Measurements from ENCODE around the gene CD22. TPM values are rescaled to one million over a fixed set of nuclear protein-coding genes. Genes with fewer than 3 reads are reported as not detected.

Gene CD22
- total RNA-seq, 1 experiment from 2014 or later, result not detected

DNA sequence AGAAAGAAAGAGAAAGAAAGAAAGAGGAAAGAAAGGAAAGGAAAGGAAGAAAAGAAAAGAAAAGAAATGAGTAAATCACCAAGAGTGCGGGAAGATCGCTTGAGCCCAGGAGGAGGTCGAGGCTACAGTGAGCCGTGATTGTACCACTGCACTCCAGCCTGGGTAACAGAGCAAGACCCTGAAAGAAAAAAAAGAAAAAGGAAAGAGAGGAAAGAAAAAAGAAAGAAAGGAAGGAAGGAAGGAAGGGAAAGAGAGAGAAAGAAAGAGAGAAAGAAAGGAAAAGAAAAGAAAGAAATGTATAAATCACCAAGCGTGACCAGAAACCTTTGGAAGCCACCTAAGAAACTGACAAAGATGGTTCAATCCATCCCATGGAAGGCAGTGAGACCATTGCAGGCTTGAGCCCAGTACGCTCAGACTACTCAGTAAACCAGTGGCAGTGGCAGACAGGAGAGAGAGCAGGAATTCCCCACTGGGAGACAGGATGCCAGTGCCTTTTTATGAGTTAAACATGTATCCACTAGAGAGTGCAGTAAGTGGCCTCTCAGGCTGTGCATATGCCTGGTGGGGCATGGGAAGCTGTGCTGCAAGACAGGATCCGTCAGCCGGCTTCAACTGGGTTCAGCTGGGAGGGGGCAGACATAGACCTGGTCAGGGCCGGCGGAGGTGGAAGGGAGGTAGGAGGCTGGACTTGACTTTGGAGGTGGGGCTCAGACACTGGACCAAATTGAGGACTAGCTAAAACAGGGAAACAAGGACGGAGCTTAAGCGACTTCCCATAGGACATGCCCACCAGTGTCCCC is 46.7 kb downstream of the CD22 start:
- Histone ChIP-seq H2BK5ac (ENCODE audit: insufficient read length, low read length) (no peak overlapping the region), H3K4me2 (ENCODE audit: insufficient read depth, insufficient read length, low read length) (no peak overlapping the region), H3K79me1 (ENCODE audit: insufficient read depth, low read depth, low read length, poor library complexity, severe bottlenecking) (no peaks in the 10 kb centered on the region), H4K8ac (replicated peaks; ENCODE audit: insufficient read length, low read depth, low read length) (no peak overlapping the region), H4K91ac (ENCODE audit: insufficient read length, low read depth, low read length) (no peak overlapping the region), H3K4ac (ENCODE audit: low read depth, low read length) (no peak overlapping the region), H3K14ac (ENCODE audit: insufficient read depth, low read length) (no peak overlapping the region; the same call in 1 of the 2 replicates), H3K23ac (ENCODE audit: insufficient read length, low read depth, low read length) (no peak overlapping the region), H3K27ac (ENCODE audit: insufficient read length, low read depth, low read length) (no peak overlapping the region), H3K4me1 (ENCODE audit: insufficient read depth, low read length) (0 out of 2 replicates have a peak, but pooled peaks cover 2% of the 10 kb centered on the region), H3T11ph (ENCODE audit: low read length) (no peak overlapping the region), H4K20me1 (ENCODE audit: control insufficient read depth, insufficient read depth, insufficient read length) (no peaks in the 10 kb centered on the region), H3K79me2 (ENCODE audit: insufficient read depth, low read length) (no peaks in the 10 kb centered on the region), H3K56ac (ENCODE audit: insufficient read length, low read depth, low read length) (no peak overlapping the region), H3K9ac (ENCODE audit: extremely low read depth, insufficient read length, low read length) (no peak overlapping the region), H2AFZ (ENCODE audit: low read length) (no peak overlapping the region), H4K5ac (ENCODE audit: insufficient read length, low read depth, low read length) (no peak overlapping the region), H3K9me3 (ENCODE audit: control insufficient read depth, low read depth, low read length) (no peaks in the 10 kb centered on the region), H2BK15ac (ENCODE audit: low read depth, low read length) (no peak overlapping the region), H2BK120ac (ENCODE audit: low read depth, low read length, poor library complexity, severe bottlenecking) (no peak overlapping the region), H3K27me3 (ENCODE audit: insufficient read depth, low read length) (no peaks in the 10 kb centered on the region), H3K18ac (ENCODE audit: insufficient read length, low read depth, low read length) (no peak overlapping the region), H3K23me2 (ENCODE audit: insufficient read length, low read depth, low read length, poor library complexity, severe bottlenecking) (no peaks in the 10 kb centered on the region), H2BK12ac (ENCODE audit: insufficient read length, low read depth, low read length) (no peak overlapping the region), H2BK20ac (ENCODE audit: low read depth, low read length, poor library complexity, severe bottlenecking) (no peak overlapping the region), H2AK5ac (ENCODE audit: insufficient read length, low read length) (no peak overlapping the region)
- no CpG with 5 or more reads among the region's 12 CpGs for WGBS (ENCODE audit: extremely low coverage, insufficient read length, low lambda C conversion rate)
- TF ChIP-seq, protein P1, sequence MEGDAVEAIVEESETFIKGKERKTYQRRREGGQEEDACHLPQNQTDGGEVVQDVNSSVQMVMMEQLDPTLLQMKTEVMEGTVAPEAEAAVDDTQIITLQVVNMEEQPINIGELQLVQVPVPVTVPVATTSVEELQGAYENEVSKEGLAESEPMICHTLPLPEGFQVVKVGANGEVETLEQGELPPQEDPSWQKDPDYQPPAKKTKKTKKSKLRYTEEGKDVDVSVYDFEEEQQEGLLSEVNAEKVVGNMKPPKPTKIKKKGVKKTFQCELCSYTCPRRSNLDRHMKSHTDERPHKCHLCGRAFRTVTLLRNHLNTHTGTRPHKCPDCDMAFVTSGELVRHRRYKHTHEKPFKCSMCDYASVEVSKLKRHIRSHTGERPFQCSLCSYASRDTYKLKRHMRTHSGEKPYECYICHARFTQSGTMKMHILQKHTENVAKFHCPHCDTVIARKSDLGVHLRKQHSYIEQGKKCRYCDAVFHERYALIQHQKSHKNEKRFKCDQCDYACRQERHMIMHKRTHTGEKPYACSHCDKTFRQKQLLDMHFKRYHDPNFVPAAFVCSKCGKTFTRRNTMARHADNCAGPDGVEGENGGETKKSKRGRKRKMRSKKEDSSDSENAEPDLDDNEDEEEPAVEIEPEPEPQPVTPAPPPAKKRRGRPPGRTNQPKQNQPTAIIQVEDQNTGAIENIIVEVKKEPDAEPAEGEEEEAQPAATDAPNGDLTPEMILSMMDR (conservative IDR thresholded peaks at IDR 0.05), result no peak
- peaks cover 13 to 15% of the 10 kb centered on the region in 2 experiments for H3K9me3 Mint-ChIP-seq
- H3K36me3 Mint-ChIP-seq (ENCODE audit: insufficient read depth in 1 of 3, low read depth in 3 of 3), result no peaks in the 10 kb centered on the region; a peak in 1 of 7 replicates
- H3K27me3 Mint-ChIP-seq (ENCODE audit: low read depth), result peaks cover 30% of the 10 kb centered on the region
- peaks cover 17 to 19% of the 10 kb centered on the region in 2 experiments for H3K4me1 Mint-ChIP-seq
- DNase-seq, result no peak
- peak overlapping the region in 1 of 2 experiments; percentile 22; a peak in 2 of 5 replicates for H3K4me3 Mint-ChIP-seq
- peak overlapping the region in 1 of 3 experiments; percentile 82; a peak in 2 of 7 replicates for H3K27ac Mint-ChIP-seq

Measured in H9 (cell line).